K562 (cell line): Measurements from ENCODE around the gene CDHR2. TPM values are rescaled to one million over a fixed set of nuclear protein-coding genes. Genes with fewer than 3 reads are reported as not detected.

Experiments used
- ATAC-seq: fragments of 200-7000 bp; cut with Tn5 transposase; 3 replicates; pipeline ENCODE4 v1.9.1; 2020; ENCODE audit warnings: moderate library complexity
- BruUV-seq: library from RNA; stranded (reverse); fragments of 400-500 nt; replicated peaks from 2 replicates; lab custom pipeline; 2021; lab: Mats Ljungman, UMichigan
- CTCF ChIA-PET: fragments of 300-600 bp; formaldehyde crosslinking; extraction: SDS; loops from one replicate; lab custom pipeline; 2021; ENCODE audit warnings: low intra/inter-chr PET ratio; lab: Yijun Ruan, JAX
- POLR2A ChIA-PET: fragments of 300-600, 350-650 bp; sonication (Branson Sonifier 250); formaldehyde crosslinking; extraction: SDS; loops from one replicate; lab custom pipeline; 2021; ENCODE audit warnings: antibody characterized with exemption, inconsistent platforms; lab: Yijun Ruan, JAX
- DNase-seq, 4 experiments: peaks; one replicate each; pipeline versions ENCODE4 v3.0.0 to v3.0.0-alpha.2; 2011 to 2018; ENCODE audit warnings: low spot score in 3 of 4, mixed read lengths in 3 of 4; ENCODE audit errors: extremely low read depth in 1 of 4
- FAIRE-seq: peaks from 2 replicates; lab custom pipeline; 2011; peaks lifted over from hg19 to GRCh38; lab: Jason Lieb, UNC
- H2AFZ ChIP-seq: 2 replicates; pipeline ENCODE4 v1.6.0; 2011; ENCODE audit warnings: low read depth, low read length, control low read depth, inconsistent platforms
- H3K27ac ChIP-seq: fragments of 200-600 bp; 3 replicates; pipeline ENCODE4 v1.8.0; 2011; ENCODE audit warnings: low read depth, mild to moderate bottlenecking, control low read depth, inconsistent platforms, low read length, moderate library complexity, mixed read lengths; ENCODE audit errors: extremely low read depth
- H3K27me3 ChIP-seq, 2 experiments: fragments of 300-600 bp in 1 of 2; 2 replicates in 1 of 2; 3 replicates in 1 of 2; pipeline versions ENCODE4 v1.6.0 to v1.8.0; 2011; ENCODE audit warnings: inconsistent platforms in 2 of 2, low read length in 2 of 2, mild to moderate bottlenecking in 1 of 2, mixed read lengths in 1 of 2, moderate library complexity in 1 of 2; ENCODE audit not compliant: control insufficient read depth in 2 of 2, insufficient read depth in 2 of 2
- H3K36me3 ChIP-seq: fragments of 300-600 bp; 3 replicates; pipeline ENCODE4 v1.8.0; 2011; ENCODE audit warnings: mild to moderate bottlenecking, low read length, inconsistent platforms; ENCODE audit not compliant: control insufficient read depth, insufficient read depth
- H3K4me1 ChIP-seq, 2 experiments: fragments of 200-600 bp in 1 of 2; replicated peaks in 1 of 2; 2 replicates in 1 of 2; 3 replicates in 1 of 2; pipeline versions ENCODE4 v1.5.1 to v1.8.0; 2011; ENCODE audit warnings: inconsistent platforms in 2 of 2, low read length in 2 of 2, mild to moderate bottlenecking in 1 of 2, mixed read lengths in 1 of 2, moderate library complexity in 1 of 2; ENCODE audit not compliant: control insufficient read depth in 2 of 2, insufficient read depth in 2 of 2
- H3K4me2 ChIP-seq: 2 replicates; pipeline ENCODE4 v1.6.1; 2011; ENCODE audit warnings: low read length, control low read depth, inconsistent platforms, mixed read lengths; ENCODE audit not compliant: insufficient read depth
- H3K4me3 ChIP-seq: fragments of 200-600 bp; sonication (generic), shearing (Covaris generic); 2 replicates; pipeline ENCODE4 v1.5.1; 2016; ENCODE audit warnings: control low read depth, inconsistent platforms
- H3K79me2 ChIP-seq: fragments of 200-600 bp; 3 replicates; pipeline ENCODE4 v1.8.0; 2011; ENCODE audit warnings: low read length, inconsistent platforms; ENCODE audit not compliant: control insufficient read depth, insufficient read depth
- H3K9ac ChIP-seq, 2 experiments: 2 replicates each; pipeline versions ENCODE4 v1.6.0 to v1.6.1; 2011; ENCODE audit warnings: low read depth in 2 of 2, low read length in 2 of 2, control low read depth in 1 of 2, inconsistent platforms in 1 of 2, mild to moderate bottlenecking in 1 of 2, mixed read lengths in 1 of 2; ENCODE audit not compliant: insufficient read depth in 1 of 2
- H3K9me1 ChIP-seq: one replicate; pipeline ENCODE4 v1.6.0; 2011; ENCODE audit warnings: inconsistent platforms, mild to moderate bottlenecking, low read length, moderate library complexity; ENCODE audit not compliant: control insufficient read depth, insufficient read depth
- H3K9me3 ChIP-seq: replicated peaks from 2 replicates; pipeline ENCODE4 v1.5.1; 2011; ENCODE audit warnings: low read depth, low read length, inconsistent platforms; ENCODE audit not compliant: control insufficient read depth, insufficient read depth
- H4K20me1 ChIP-seq: replicated peaks from 2 replicates; pipeline ENCODE4 v1.6.1; 2011; ENCODE audit warnings: low read length, inconsistent platforms, mixed read lengths; ENCODE audit not compliant: control insufficient read depth, insufficient read depth
- MCM3 ChIP-seq: fragments of 450-650 bp; IDR thresholded peaks from 2 replicates; pipeline ENCODE4 v1.6.1; 2016
- RFX1 ChIP-seq: fragments of 450-650 bp; IDR thresholded peaks from 2 replicates; pipeline ENCODE4 v1.6.1; 2016; ENCODE audit warnings: mild to moderate bottlenecking, moderate library complexity
- WGBS: fragments of 100-300 bp; shearing (Covaris generic); methylation state at CpG from one replicate; pipeline ENCODE4 v1.1.6; 2016; ENCODE audit warnings: low coverage, mixed read lengths; ENCODE audit not compliant: insufficient coverage; ENCODE audit errors: missing lambda C conversion rate; 5-methylcytosine and 5-hydroxymethylcytosine counted together
- in situ Hi-C: fragments of 300-500 bp; cut with MboI; formaldehyde crosslinking; loops from 4 replicates; pipeline ENCODE4 v1.15.0; 2018; ENCODE audit warnings: inconsistent platforms, mixed read lengths
- intact Hi-C: fragments of 100-400 bp; cut with micrococcal nuclease; formaldehyde crosslinking; loops from 2 replicates; pipeline ENCODE4 v1.14.2; 2022
- polyA plus RNA-seq, 8 experiments: library from polyadenylated mRNA; depleted of rRNA in 4 of 8; stranded (reverse) in 5 of 8; unstranded in 3 of 8; fragments of >200 nt; fragmentation: Nextera tagmentation in 2 of 8; fragmentation: Illumina TruSeq in 1 of 8; extraction: Ambion mirVana in 2 of 8; extraction: Trizol in 1 of 8; gene quantifications; 2 replicates each; pipeline versions ENCODE4 v1.2.1 to v1.2.3, GENCODE V29; 2011 to 2014; ENCODE audit warnings: inconsistent platforms in 1 of 8, missing spikeins in 1 of 8
- total RNA-seq, 7 experiments: library from RNA; depleted of rRNA in 6 of 7; stranded (reverse); fragments of >200 nt in 6 of 7; fragmentation: Illumina TruSeq in 2 of 7; extraction: Trizol in 2 of 7; gene quantifications; 2 replicates each; pipeline versions ENCODE4 v1.2.1 to v1.2.3, GENCODE V29; 2011 to 2021; ENCODE audit warnings: low replicate concordance in 1 of 7
- TF ChIP-seq, protein P1 (sequence below): sonication (generic); formaldehyde crosslinking; IDR thresholded peaks from 2 replicates; pipeline ENCODE4 v1.8.0; 2022; ENCODE audit warnings: missing genetic modification reagents, mild to moderate bottlenecking, borderline replicate concordance

Gene CDHR2
- total and polyA plus RNA-seq, 9 of the 15 experiments (the other 6 are each of a cell fraction or from before 2014, with no cell fraction given), result 0.01 to 0.62 (median 0.09) TPM; not detected in 2

DNA sequence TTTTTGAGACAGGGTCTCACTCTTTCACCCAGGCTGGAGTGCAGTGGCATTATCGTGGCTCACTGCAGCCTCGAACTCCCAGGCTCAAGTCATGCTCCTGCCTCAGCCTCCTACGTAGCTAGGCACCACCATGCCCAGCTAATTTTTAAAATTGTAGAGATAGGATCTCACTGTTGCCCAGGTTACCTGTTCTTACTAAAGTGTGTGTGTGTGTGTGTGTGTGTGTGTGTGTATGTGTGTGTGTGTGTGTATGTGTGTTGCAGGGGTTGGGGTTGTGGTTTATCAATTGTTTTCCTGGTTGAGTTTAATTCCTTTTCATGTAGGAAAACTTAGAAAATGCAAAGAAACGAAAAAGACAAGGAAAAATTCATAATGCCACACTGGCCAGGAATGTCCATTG lies 33.7 kb upstream of the CDHR2 start:
- Histone ChIP-seq H3K9me3 (no peaks in the 10 kb centered on the region), H3K4me3 (no peak overlapping the region), H3K9ac (no peak overlapping the region), H3K4me2 (no peak overlapping the region), H3K27ac (no peak overlapping the region), H4K20me1 (no peaks in the 10 kb centered on the region), H2AFZ (no peak overlapping the region), H3K9me1 (no peaks in the 10 kb centered on the region), H3K36me3 (no peaks in the 10 kb centered on the region), H3K4me1 (peaks cover 9 to 11% of the 10 kb centered on the region in 2 experiments; a peak in 4 of 5 replicates), H3K27me3 (peaks cover 8% of the 10 kb centered on the region in 2 experiments; a peak in 3 of 5 replicates), H3K79me2 (no peaks in the 10 kb centered on the region)
- POLR2A ChIA-PET, result no interaction called here
- in situ Hi-C loops (no loop called here), intact Hi-C loops (no loop called here)
- CTCF ChIA-PET, result no interaction called here
- TF ChIP-seq, protein P1, sequence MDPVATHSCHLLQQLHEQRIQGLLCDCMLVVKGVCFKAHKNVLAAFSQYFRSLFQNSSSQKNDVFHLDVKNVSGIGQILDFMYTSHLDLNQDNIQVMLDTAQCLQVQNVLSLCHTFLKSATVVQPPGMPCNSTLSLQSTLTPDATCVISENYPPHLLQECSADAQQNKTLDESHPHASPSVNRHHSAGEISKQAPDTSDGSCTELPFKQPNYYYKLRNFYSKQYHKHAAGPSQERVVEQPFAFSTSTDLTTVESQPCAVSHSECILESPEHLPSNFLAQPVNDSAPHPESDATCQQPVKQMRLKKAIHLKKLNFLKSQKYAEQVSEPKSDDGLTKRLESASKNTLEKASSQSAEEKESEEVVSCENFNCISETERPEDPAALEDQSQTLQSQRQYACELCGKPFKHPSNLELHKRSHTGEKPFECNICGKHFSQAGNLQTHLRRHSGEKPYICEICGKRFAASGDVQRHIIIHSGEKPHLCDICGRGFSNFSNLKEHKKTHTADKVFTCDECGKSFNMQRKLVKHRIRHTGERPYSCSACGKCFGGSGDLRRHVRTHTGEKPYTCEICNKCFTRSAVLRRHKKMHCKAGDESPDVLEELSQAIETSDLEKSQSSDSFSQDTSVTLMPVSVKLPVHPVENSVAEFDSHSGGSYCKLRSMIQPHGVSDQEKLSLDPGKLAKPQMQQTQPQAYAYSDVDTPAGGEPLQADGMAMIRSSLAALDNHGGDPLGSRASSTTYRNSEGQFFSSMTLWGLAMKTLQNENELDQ (CRISPR knock-in tag), result no peak
- peak; percentile 86; the same call in 1 of the 2 replicates for TF ChIP-seq MCM3
- TF ChIP-seq RFX1, result peak; percentile 63
- no TSS peak for BruUV-seq
- 45% methylated on average over 4 of the region's 4 CpGs for WGBS
- FAIRE-seq (no peak), DNase-seq (no peak), ATAC-seq (no peak)
